T-helper 22 cell (primary cell): Measurements from ENCODE around the gene CLTCL1.

Experiments used
- DNase-seq: peaks from one replicate; pipeline ENCODE4 v3.0.0-alpha.2; 2020; ENCODE audit warnings: low read depth

The CLTCL1 gene

GRCh38 chr22:19195796-19196731 lies 95.5 kb downstream of the CLTCL1 start:
- DNase-seq = no peak

- DNase-seq = no peak
Observed at GRCh38 chr22:19194766-19195536, 96.6 kb downstream of the CLTCL1 start.

- no peak for DNase-seq
Observed at GRCh38 chr22:19193879-19194278, 97.6 kb downstream of the CLTCL1 start.

GRCh38 chr22:19187716-19188563 lies 103.6 kb downstream of the CLTCL1 start:
- DNase-seq = no peak

- DNase-seq = no peak
Observed at GRCh38 chr22:19184276-19184997, 107.1 kb downstream of the CLTCL1 start.

GRCh38 chr22:19183216-19183615 lies 108.3 kb downstream of the CLTCL1 start:
- DNase-seq = no peak

- DNase-seq = no peak
Observed at GRCh38 chr22:19182472-19183157, 108.9 kb downstream of the CLTCL1 start.

GRCh38 chr22:19181786-19182471 lies 109.6 kb downstream of the CLTCL1 start:
- no peak for DNase-seq

GRCh38 chr22:19180740-19181410 lies 110.6 kb downstream of the CLTCL1 start:
- no peak for DNase-seq

- DNase-seq = no peak
Observed at GRCh38 chr22:19180234-19180633, 111.3 kb downstream of the CLTCL1 start.

GRCh38 chr22:19179497-19180048 lies 111.9 kb downstream of the CLTCL1 start:
- no peak for DNase-seq

GRCh38 chr22:19178657-19179496 lies 112.6 kb downstream of the CLTCL1 start, which contains the start of gene SLC25A1:
Gene SLC25A1, minus strand, starts transcription at chr22:19178736. Its CDS starts 63 bp downstream, at chr22:19178673.
- peak; percentile 70 for DNase-seq

- DNase-seq = peak; percentile 51
Observed at GRCh38 chr22:19178065-19178656, 113.4 kb downstream of the CLTCL1 start.

GRCh38 chr22:19177164-19178064 lies 114.1 kb downstream of the CLTCL1 start:
- no peak for DNase-seq

- DNase-seq = no peak
Observed at GRCh38 chr22:19176732-19177131, 114.8 kb downstream of the CLTCL1 start.

GRCh38 chr22:19176175-19176643 lies 115.3 kb downstream of the CLTCL1 start:
- DNase-seq = no peak
